Gastroesophageal sphincter (tissue), 4 donors: ENCODE results near the gene FAM241B. TPM values are rescaled to one million over a fixed set of nuclear protein-coding genes. Genes with fewer than 3 reads are reported as not detected.

Source experiments
- ATAC-seq: fragments of 150-250 bp; one replicate; pipeline ENCODE4 v1.9.1; 2016; ENCODE audit warnings: mild to moderate bottlenecking, moderate library complexity
- H3K27ac ChIP-seq, 4 donors: fragments of 200-600 bp; sonication (generic) in 3 of 4; 1 replicate in 3 of 4; 2 replicates in 1 of 4; pipeline ENCODE4 v1.5.1; 2016 to 2019
- H3K27me3 ChIP-seq: fragments of 200-600 bp; sonication (generic); one replicate; pipeline ENCODE4 v1.5.1; 2019
- H3K36me3 ChIP-seq, 2 donors: fragments of 200-600 bp; sonication (generic); one replicate each; pipeline ENCODE4 v1.5.1; 2019; ENCODE audit warnings: control low read depth in 1 of 2
- H3K4me1 ChIP-seq, 3 donors: fragments of 200-600 bp; sonication (generic); 1 replicate in 2 of 3; 2 replicates in 1 of 3; pipeline ENCODE4 v1.5.1; 2016 to 2019; ENCODE audit warnings: control low read depth in 2 of 3
- H3K4me3 ChIP-seq, 2 donors: fragments of 200-600 bp; sonication (generic); one replicate each; pipeline ENCODE4 v1.5.1; 2019; ENCODE audit warnings: mild to moderate bottlenecking in 1 of 2, moderate library complexity in 1 of 2
- H3K9me3 ChIP-seq, 3 donors: fragments of 200-600 bp; sonication (generic); one replicate each; pipeline ENCODE4 v1.5.1; 2017 to 2019; ENCODE audit warnings: control low read depth in 2 of 3
- CTCF ChIP-seq, 4 experiments: fragments of 200-600 bp in 2 of 4; fragments of 450-650 bp in 2 of 4; sonication (generic) in 1 of 4; IDR thresholded peaks; one replicate each; pipeline ENCODE4 v1.5.1; 2017 to 2019; ENCODE audit warnings: antibody characterized with exemption in 4 of 4, mild to moderate bottlenecking in 2 of 4, moderate library complexity in 2 of 4
- EP300 ChIP-seq: sonication (generic); formaldehyde crosslinking; IDR thresholded peaks from one replicate; pipeline ENCODE4 v1.6.1; 2017; ENCODE audit warnings: antibody characterized with exemption, mild to moderate bottlenecking
- POLR2A ChIP-seq, 2 donors: fragments of 450-650 bp; IDR thresholded peaks; one replicate each; pipeline ENCODE4 v1.6.1; 2017; ENCODE audit warnings: antibody characterized with exemption in 2 of 2, mild to moderate bottlenecking in 2 of 2, moderate library complexity in 1 of 2
- POLR2AphosphoS5 ChIP-seq: sonication (generic); formaldehyde crosslinking; IDR thresholded peaks from one replicate; pipeline ENCODE4 v1.6.1; 2017; ENCODE audit warnings: antibody characterized with exemption
- WGBS, 2 donors: methylation state at CpG; one replicate each; pipeline ENCODE4 v1.1.5; 2018; ENCODE audit warnings: low coverage in 1 of 2; 5-methylcytosine and 5-hydroxymethylcytosine counted together
- total RNA-seq, 4 donors: library from RNA; depleted of rRNA; stranded (reverse); fragments of >200 nt; gene quantifications; one replicate each; pipeline ENCODE4 v1.1.0, GENCODE V29; 2016

FAM241B gene
- total RNA-seq, 4 donors from 2014 or later = 0.81 to 7.9 (median 5.9) TPM

GRCh38 chr10:69663369-69663947 lies 33.4 kb downstream of the FAM241B start:
- H3K4me1 ChIP-seq = no peaks in the 10 kb centered on the region
- ATAC-seq = no peak
- WGBS, 2 donors = 80 to 85% methylated on average over 2 to 5 of the region's 9 CpGs
- no peak overlapping the region for H3K27ac ChIP-seq
- H3K9me3 ChIP-seq = no peaks in the 10 kb centered on the region
- peaks cover 41% of the 10 kb centered on the region for H3K27me3 ChIP-seq
- no peak overlapping the region for H3K4me3 ChIP-seq
- no peak for TF ChIP-seq POLR2AphosphoS5
- no peak for TF ChIP-seq POLR2A (IDR thresholded peaks at IDR 0.05)
- no peak for TF ChIP-seq EP300
- no peak for TF ChIP-seq CTCF (IDR thresholded peaks at IDR 0.05)
- no peaks in the 10 kb centered on the region for H3K36me3 ChIP-seq

- H3K9me3 ChIP-seq = no peaks in the 10 kb centered on the region
- peaks cover 48% of the 10 kb centered on the region for H3K27me3 ChIP-seq
- H3K36me3 ChIP-seq = no peaks in the 10 kb centered on the region
- no peaks in the 10 kb centered on the region for H3K4me1 ChIP-seq
- H3K27ac ChIP-seq = no peak overlapping the region
- no peak for ATAC-seq
- TF ChIP-seq EP300 (no peak), POLR2A (IDR thresholded peaks at IDR 0.05) (no peak), POLR2AphosphoS5 (no peak), CTCF (IDR thresholded peaks at IDR 0.05) (no peak)
- WGBS, 2 donors = 64 to 71% methylated on average over 6 to 8 of the region's 17 CpGs
- H3K4me3 ChIP-seq = no peak overlapping the region
Measured at GRCh38 chr10:69665474-69666320, 35.6 kb downstream of the FAM241B start.

- Histone ChIP-seq H3K36me3 (no peaks in the 10 kb centered on the region), H3K4me1 (no peaks in the 10 kb centered on the region), H3K4me3 (no peak overlapping the region), H3K9me3 (no peaks in the 10 kb centered on the region), H3K27me3 (peaks cover 48% of the 10 kb centered on the region), H3K27ac (no peak overlapping the region)
- 80 to 95% methylated on average over 2 of the region's 4 CpGs for WGBS, 2 donors
- TF ChIP-seq CTCF (IDR thresholded peaks at IDR 0.05) (no peak), POLR2AphosphoS5 (no peak), EP300 (no peak), POLR2A (IDR thresholded peaks at IDR 0.05) (no peak)
- no peak for ATAC-seq
Measured at GRCh38 chr10:69666756-69667155, 36.7 kb downstream of the FAM241B start.

- Histone ChIP-seq H3K9me3 (no peaks in the 10 kb centered on the region), H3K4me3 (no peak overlapping the region), H3K27me3 (peaks cover 52% of the 10 kb centered on the region), H3K4me1 (no peaks in the 10 kb centered on the region), H3K36me3 (no peaks in the 10 kb centered on the region), H3K27ac (no peak overlapping the region)
- WGBS, 2 donors = 66 to 92% methylated on average over 4 of the region's 5 CpGs
- TF ChIP-seq POLR2A (IDR thresholded peaks at IDR 0.05) (no peak), POLR2AphosphoS5 (no peak), EP300 (no peak), CTCF (IDR thresholded peaks at IDR 0.05) (no peak)
- ATAC-seq = no peak
Measured at GRCh38 chr10:69668721-69669120, 38.7 kb downstream of the FAM241B start.

GRCh38 chr10:69669409-69669808 lies 39.4 kb downstream of the FAM241B start:
- WGBS, 2 donors = 60 to 64% methylated on average over 1 to 4 of the region's 4 CpGs
- Histone ChIP-seq H3K36me3 (no peaks in the 10 kb centered on the region), H3K27me3 (peaks cover 52% of the 10 kb centered on the region), H3K4me1 (no peaks in the 10 kb centered on the region), H3K9me3 (no peaks in the 10 kb centered on the region), H3K4me3 (no peak overlapping the region), H3K27ac (no peak overlapping the region)
- TF ChIP-seq POLR2AphosphoS5 = no peak
- ATAC-seq = no peak
